HL-60 (cell line): ENCODE results near the gene GRIK1.

Experiments used
- DNase-seq, 2 experiments: peaks; one replicate each; pipeline ENCODE4 v3.0.0-alpha.2; 2010 to 2020; ENCODE audit warnings: low read depth in 1 of 2, low spot score in 1 of 2
- H3K27ac ChIP-seq: fragments of 250-450 bp; sonication (Bioruptor Pico); replicated peaks from 2 replicates; pipeline ENCODE4 v1.5.1; 2020; ENCODE audit warnings: mild to moderate bottlenecking, moderate library complexity
- H3K27me3 ChIP-seq: fragments of 250-450 bp; sonication (Bioruptor Pico); 2 replicates; pipeline ENCODE4 v1.5.1; 2021; ENCODE audit warnings: mild to moderate bottlenecking, moderate library complexity; ENCODE audit not compliant: insufficient read depth, poor library complexity, severe bottlenecking
- H3K4me3 ChIP-seq: replicated peaks from 2 replicates; pipeline ENCODE4 v1.5.1; 2011; ENCODE audit warnings: mild to moderate bottlenecking, control low read depth, low read length; ENCODE audit not compliant: insufficient read depth
- CTCF ChIP-seq: IDR thresholded peaks from one replicate; pipeline ENCODE4 v1.5.1; 2011; ENCODE audit warnings: low read length, control low read depth, inconsistent platforms; ENCODE audit not compliant: insufficient read depth
- GABPA ChIP-seq: IDR thresholded peaks from 2 replicates; pipeline ENCODE4 v1.6.1; 2012; ENCODE audit warnings: low read depth
- POLR2AphosphoS5 ChIP-seq: IDR thresholded peaks from 2 replicates; pipeline ENCODE4 v1.6.1; 2012; ENCODE audit warnings: low read depth
- REST ChIP-seq: IDR thresholded peaks from 2 replicates; pipeline ENCODE4 v1.6.1; 2012; ENCODE audit warnings: low read depth; ENCODE audit not compliant: insufficient replicate concordance
- SPI1 ChIP-seq: IDR thresholded peaks from 2 replicates; pipeline ENCODE4 v1.6.1; 2012; ENCODE audit warnings: low read depth, mild to moderate bottlenecking, borderline replicate concordance

GRIK1 gene

GRCh38 chr21:29678626-29679025 is 261.2 kb downstream of the GRIK1 start:
- no peak overlapping the region for H3K27ac ChIP-seq
- DNase-seq: no peak
- no peaks in the 10 kb centered on the region for H3K27me3 ChIP-seq
- no peak for TF ChIP-seq REST
- TF ChIP-seq SPI1: no peak
- TF ChIP-seq GABPA: no peak
- TF ChIP-seq POLR2AphosphoS5: no peak
- TF ChIP-seq CTCF: no peak
- H3K4me3 ChIP-seq: no peak overlapping the region

GRCh38 chr21:29677326-29677725 is 262.5 kb downstream of the GRIK1 start:
- TF ChIP-seq SPI1 (no peak), POLR2AphosphoS5 (no peak), GABPA (no peak), REST (no peak), CTCF (no peak)
- no peaks in the 10 kb centered on the region for H3K27me3 ChIP-seq
- H3K27ac ChIP-seq: no peak overlapping the region
- DNase-seq: no peak
- H3K4me3 ChIP-seq: no peak overlapping the region

- no peak for TF ChIP-seq POLR2AphosphoS5
- no peak for TF ChIP-seq REST
- TF ChIP-seq CTCF: no peak
- no peak for TF ChIP-seq GABPA
- TF ChIP-seq SPI1: no peak
- no peak overlapping the region for H3K4me3 ChIP-seq
- DNase-seq: no peak
- no peak overlapping the region for H3K27ac ChIP-seq
- no peaks in the 10 kb centered on the region for H3K27me3 ChIP-seq
These were observed 263.4 kb downstream of the GRIK1 start for GRCh38 chr21:29676395-29676794.
